Measurements from ENCODE around the gene ZNF19. TPM values are rescaled to one million over a fixed set of nuclear protein-coding genes. Genes with fewer than 3 reads are reported as not detected.

ZNF19 gene
- total and polyA plus RNA-seq, 9 of the 15 experiments (the other 6 are each of a cell fraction or from before 2014, with no cell fraction given), result 1.2 to 2.8 (median 1.8) TPM

DNA sequence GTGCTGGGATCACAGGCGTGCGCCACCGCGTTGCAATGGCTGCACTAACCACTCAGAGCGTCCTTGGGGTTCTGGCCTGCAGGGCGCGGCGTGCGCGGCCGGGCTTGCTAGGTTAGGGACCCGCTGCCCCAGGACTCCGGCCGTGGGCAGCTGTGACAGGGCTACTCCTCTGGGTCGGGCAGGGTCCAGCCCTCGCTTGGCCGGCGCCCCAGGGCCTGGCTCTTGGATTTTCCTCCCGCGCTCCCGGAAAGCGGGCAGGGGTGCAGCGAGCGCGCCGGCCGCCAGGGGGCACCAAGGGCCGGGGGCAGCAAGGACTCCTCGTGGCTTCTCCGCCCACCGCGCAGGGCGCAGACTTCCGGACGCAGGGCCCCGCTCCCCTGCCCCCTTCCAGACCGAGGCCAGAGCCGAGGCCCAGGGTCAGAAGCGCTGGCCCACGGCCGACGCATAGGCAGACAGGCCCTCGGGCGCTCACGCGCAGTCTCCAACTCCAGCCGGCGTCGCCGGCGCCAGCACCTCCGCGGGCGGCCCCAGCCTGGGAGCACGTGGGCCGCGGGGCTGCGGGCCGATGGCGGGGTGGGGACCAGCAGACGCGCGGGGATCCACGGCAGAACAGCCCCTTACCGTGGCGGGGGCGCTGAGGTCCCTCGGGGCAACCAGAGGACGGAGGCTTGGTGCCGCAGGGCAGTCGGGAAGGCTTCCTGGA lies 47.6 kb downstream of the ZNF19 start:
- DNase-seq (ENCODE audit: extremely low read depth in 1 of 4, low spot score in 3 of 4) (peak in 2 of 4 experiments; percentile 27 to 31), FAIRE-seq (no peak), ATAC-seq (peak; percentile 70)
- H2AFZ ChIP-seq (ENCODE audit: low read depth, low read length), result no peak overlapping the region
- peaks cover 2% of the 10 kb centered on the region; the same call in 1 of the 2 replicates for H3K9me3 ChIP-seq (replicated peaks; ENCODE audit: control insufficient read depth, insufficient read depth, low read depth, low read length)
- CTCF ChIA-PET (ENCODE audit: low intra/inter-chr PET ratio), result interaction anchor here (2.1 kb wide), 1 partner anchor 58 kb away, joined by 14 read pairs; no protein-coding TSS in a partner anchor
- H3K36me3 ChIP-seq (ENCODE audit: control insufficient read depth, insufficient read depth, low read length), result no peaks in the 10 kb centered on the region
- no peak overlapping the region for H3K4me3 ChIP-seq
- H3K27ac ChIP-seq (ENCODE audit: extremely low read depth, low read depth, low read length), result no peak overlapping the region
- H3K27me3 ChIP-seq (ENCODE audit: control insufficient read depth in 2 of 2, insufficient read depth in 2 of 2, low read length in 2 of 2), result peaks cover 10 to 14% of the 10 kb centered on the region in 2 experiments; a peak in 4 of 5 replicates
- H3K9ac ChIP-seq (ENCODE audit: insufficient read depth in 1 of 2, low read depth in 2 of 2, low read length in 2 of 2), result no peak overlapping the region
- no TSS peak for BruUV-seq (replicated peaks)
- POLR2A ChIA-PET, result no interaction called here
- peak; percentile 18 to 30 (median 24); a peak in 1 of 6 replicates for TF ChIP-seq CTCF (IDR thresholded peaks at IDR 0.05 in 2 of 3, conservative IDR thresholded peaks at IDR 0.05 in 1 of 3; ENCODE audit: insufficient read depth in 2 of 3, low read depth in 1 of 3, low read length in 3 of 3)
- TF ChIP-seq SMC3 (conservative IDR thresholded peaks at IDR 0.05; ENCODE audit: insufficient read depth, low read depth, low read length), result 0 out of 2 replicates have a peak, but pooled peaks have one; percentile 26
- no peak for TF ChIP-seq KAT8 (IDR thresholded peaks at IDR 0.05; ENCODE audit: low read depth)
- TF ChIP-seq LCOR (CRISPR knock-in tag; IDR thresholded peaks at IDR 0.05), result no peak
- no peak for TF ChIP-seq KAT7 (CRISPR knock-in tag; IDR thresholded peaks at IDR 0.05; ENCODE audit: borderline replicate concordance)
- TF ChIP-seq, protein P1, sequence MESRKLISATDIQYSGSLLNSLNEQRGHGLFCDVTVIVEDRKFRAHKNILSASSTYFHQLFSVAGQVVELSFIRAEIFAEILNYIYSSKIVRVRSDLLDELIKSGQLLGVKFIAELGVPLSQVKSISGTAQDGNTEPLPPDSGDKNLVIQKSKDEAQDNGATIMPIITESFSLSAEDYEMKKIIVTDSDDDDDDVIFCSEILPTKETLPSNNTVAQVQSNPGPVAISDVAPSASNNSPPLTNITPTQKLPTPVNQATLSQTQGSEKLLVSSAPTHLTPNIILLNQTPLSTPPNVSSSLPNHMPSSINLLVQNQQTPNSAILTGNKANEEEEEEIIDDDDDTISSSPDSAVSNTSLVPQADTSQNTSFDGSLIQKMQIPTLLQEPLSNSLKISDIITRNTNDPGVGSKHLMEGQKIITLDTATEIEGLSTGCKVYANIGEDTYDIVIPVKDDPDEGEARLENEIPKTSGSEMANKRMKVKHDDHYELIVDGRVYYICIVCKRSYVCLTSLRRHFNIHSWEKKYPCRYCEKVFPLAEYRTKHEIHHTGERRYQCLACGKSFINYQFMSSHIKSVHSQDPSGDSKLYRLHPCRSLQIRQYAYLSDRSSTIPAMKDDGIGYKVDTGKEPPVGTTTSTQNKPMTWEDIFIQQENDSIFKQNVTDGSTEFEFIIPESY (CRISPR knock-in tag; IDR thresholded peaks at IDR 0.05), result peak; percentile 88
- peak; percentile 28 for TF ChIP-seq CTCFL (IDR thresholded peaks at IDR 0.05; ENCODE audit: borderline replicate concordance, insufficient read depth, low read depth, low read length, poor library complexity, severe bottlenecking)
- TF ChIP-seq SIN3A (IDR thresholded peaks at IDR 0.05; ENCODE audit: borderline replicate concordance in 2 of 2, control insufficient read depth in 1 of 2, low read depth in 2 of 2, low read length in 2 of 2), result no peak
- TF ChIP-seq PHB2 (IDR thresholded peaks at IDR 0.05; ENCODE audit: low read depth), result no peak
- TF ChIP-seq ILF3 (IDR thresholded peaks at IDR 0.05; ENCODE audit: borderline replicate concordance), result no peak
- TF ChIP-seq ZBTB34 (CRISPR knock-in tag; IDR thresholded peaks at IDR 0.05), result no peak
- no peak for TF ChIP-seq NCOA4 (IDR thresholded peaks at IDR 0.05; ENCODE audit: partially characterized antibody)
- TF ChIP-seq SMARCC2 (IDR thresholded peaks at IDR 0.05; ENCODE audit: low read depth), result no peak
- H3K9me1 ChIP-seq (ENCODE audit: control insufficient read depth, insufficient read depth, low read length), result no peaks in the 10 kb centered on the region
- H3K79me2 ChIP-seq (ENCODE audit: control insufficient read depth, insufficient read depth, low read length), result no peaks in the 10 kb centered on the region
- no peaks in the 10 kb centered on the region for H4K20me1 ChIP-seq (replicated peaks; ENCODE audit: control insufficient read depth, insufficient read depth, low read length)
- in situ Hi-C loops (cut with MboI), result no loop called here
- peaks cover 0 to 8% of the 10 kb centered on the region in 2 experiments; a peak in 2 of 5 replicates for H3K4me1 ChIP-seq (replicated peaks in 1 of 2; ENCODE audit: control insufficient read depth in 2 of 2, insufficient read depth in 2 of 2, low read length in 2 of 2)
- H3K4me2 ChIP-seq (ENCODE audit: insufficient read depth, low read length), result no peak overlapping the region
- 71% methylated on average over 36 of the region's 71 CpGs for WGBS (ENCODE audit: insufficient coverage, low coverage, missing lambda C conversion rate)
- intact Hi-C loops (cut with micrococcal nuclease), result loop anchor here (2.0 kb wide), 1 partner anchor 29 kb away; no protein-coding TSS in a partner anchor
